ENCODE measurements around the gene BMP7.

The BMP7 gene

GRCh38 chr20:57225197-57225733 is 41.2 kb downstream of the BMP7 start:
- DNase-seq = no peak

- DNase-seq = no peak
Measured at GRCh38 chr20:57224641-57225138, 41.8 kb downstream of the BMP7 start.

- no peak for DNase-seq
Measured at GRCh38 chr20:57223648-57224489, 42.6 kb downstream of the BMP7 start.

- DNase-seq = no peak
Measured at GRCh38 chr20:57222631-57222950, 43.9 kb downstream of the BMP7 start.

GRCh38 chr20:57221916-57222630 is 44.4 kb downstream of the BMP7 start:
- DNase-seq = no peak

GRCh38 chr20:57220337-57221145 is 45.9 kb downstream of the BMP7 start:
- no peak for DNase-seq

- DNase-seq = no peak
Measured at GRCh38 chr20:57219071-57219677, 47.3 kb downstream of the BMP7 start.

- no peak for DNase-seq
Measured at GRCh38 chr20:57218489-57218888, 48.0 kb downstream of the BMP7 start.

- DNase-seq = no peak
Measured at GRCh38 chr20:57217802-57218201, 48.6 kb downstream of the BMP7 start.

- DNase-seq = no peak
Measured at GRCh38 chr20:57216669-57217068, 49.8 kb downstream of the BMP7 start.

GRCh38 chr20:57215826-57216471 is 50.5 kb downstream of the BMP7 start:
- DNase-seq = no peak

GRCh38 chr20:57215426-57215825 is 51.0 kb downstream of the BMP7 start:
- no peak for DNase-seq

GRCh38 chr20:57214948-57215347 is 51.5 kb downstream of the BMP7 start:
- no peak for DNase-seq

- DNase-seq = no peak
Measured at GRCh38 chr20:57214427-57214826, 52.0 kb downstream of the BMP7 start.

- DNase-seq = no peak
Measured at GRCh38 chr20:57213924-57214323, 52.5 kb downstream of the BMP7 start.

- DNase-seq = no peak
Measured at GRCh38 chr20:57213291-57213690, 53.1 kb downstream of the BMP7 start.

GRCh38 chr20:57212534-57213276 is 53.7 kb downstream of the BMP7 start:
- no peak for DNase-seq

- no peak for DNase-seq
Measured at GRCh38 chr20:57211908-57212533, 54.4 kb downstream of the BMP7 start.

GRCh38 chr20:57211406-57211805 is 55.0 kb downstream of the BMP7 start:
- DNase-seq = no peak

GRCh38 chr20:57210911-57211280 is 55.5 kb downstream of the BMP7 start:
- no peak for DNase-seq
